Mucosa of descending colon (tissue), 3 donors: ENCODE data around the gene HNRNPLL. TPM values are rescaled to one million over a fixed set of nuclear protein-coding genes. Genes with fewer than 3 reads are reported as not detected.
"Not testable (repeated sequence)": the region's sequence is repeated elsewhere in the genome, so short reads cannot be mapped to it uniquely, and the experiment has no call there.

ENCODE experiments used
- ATAC-seq: fragments of 200-7000 bp; cut with Tn5 transposase; one replicate; pipeline ENCODE4 v1.9.1; 2020; ENCODE audit warnings: mild to moderate bottlenecking, moderate library complexity
- DNase-seq, 3 donors: peaks; one replicate each; pipeline ENCODE4 v3.0.0-alpha.2; 2020
- H3K36me3 ChIP-seq: fragments of 200-600 bp; one replicate; pipeline ENCODE4 v1.8.0; 2021; ENCODE audit warnings: low read depth, mild to moderate bottlenecking
- H3K4me1 ChIP-seq: fragments of 200-600 bp; one replicate; pipeline ENCODE4 v1.8.0; 2021; ENCODE audit warnings: low read depth, mild to moderate bottlenecking
- H3K4me3 ChIP-seq: fragments of 200-600 bp; one replicate; pipeline ENCODE4 v1.8.0; 2021; ENCODE audit warnings: mild to moderate bottlenecking
- H3K9me3 ChIP-seq: fragments of 200-600 bp; one replicate; pipeline ENCODE4 v1.8.0; 2021; ENCODE audit warnings: mild to moderate bottlenecking
- CTCF ChIP-seq: fragments of 200-600 bp; IDR thresholded peaks from one replicate; pipeline ENCODE4 v1.8.0; 2022; ENCODE audit warnings: antibody characterized with exemption, mild to moderate bottlenecking
- intact Hi-C, 2 donors: fragments of 100-400 bp; cut with DNase I in 1 of 2; cut with micrococcal nuclease in 1 of 2; formaldehyde crosslinking; loops; one replicate each; pipeline versions ENCODE4 v1.11.0 to v1.11.1; 2022; cut with DNase I, micrococcal nuclease
- total RNA-seq, 3 donors: library from RNA; stranded (reverse); fragmentation: NEBNext Ultra II Directional in 2 of 3; extraction: Animal tissue kit (Norgen Biotek cat#: 25700) in 2 of 3; gene quantifications; one replicate each; pipeline versions ENCODE4 v1.2.1 to v1.2.4, GENCODE V29; 2021 to 2023
- donor health status: DM: no; HTN: no; CAD: no; lungs with moderate emphysema.
- donor health status: DM: no; HTN: no; CAD: no.
- donor health status: DM: no; HTN: yes; CAD: no.

HNRNPLL gene
- total RNA-seq, 3 donors from 2014 or later: 45.5 to 68.2 (median 49.6) TPM

- Histone ChIP-seq H3K4me1 (no peaks in the 10 kb centered on the region), H3K36me3 (no peaks in the 10 kb centered on the region), H3K9me3 (no peaks in the 10 kb centered on the region), H3K4me3 (no peak overlapping the region)
- DNase-seq: no peak
- no peak for TF ChIP-seq CTCF
- intact Hi-C loops: no loop called here
- no peak for ATAC-seq
These were observed 11.1 kb upstream of the HNRNPLL start for GRCh38 chr2:38613849-38614213.

GRCh38 chr2:38613126-38613848 lies 10.6 kb upstream of the HNRNPLL start:
- Histone ChIP-seq H3K36me3 (no peaks in the 10 kb centered on the region), H3K9me3 (no peaks in the 10 kb centered on the region), H3K4me1 (no peaks in the 10 kb centered on the region), H3K4me3 (no peak overlapping the region)
- TF ChIP-seq CTCF: no peak
- intact Hi-C loops: no loop called here
- no peak for DNase-seq
- ATAC-seq: peak; percentile 38

- Histone ChIP-seq H3K36me3 (no peaks in the 10 kb centered on the region), H3K4me1 (no peaks in the 10 kb centered on the region), H3K9me3 (no peaks in the 10 kb centered on the region), H3K4me3 (no peak overlapping the region)
- peak; percentile 50 for ATAC-seq
- no peak for DNase-seq
- intact Hi-C loops: no loop called here
- no peak for TF ChIP-seq CTCF
These were observed 8.4 kb upstream of the HNRNPLL start for GRCh38 chr2:38610851-38611801.

GRCh38 chr2:38609246-38609645 lies 6.5 kb upstream of the HNRNPLL start:
- DNase-seq, H3K4me1 ChIP-seq, H3K9me3 ChIP-seq, H3K36me3 ChIP-seq, ATAC-seq, H3K4me3 ChIP-seq, intact Hi-C loops: not testable (repeated sequence)

GRCh38 chr2:38608755-38609154 lies 6.0 kb upstream of the HNRNPLL start:
- no peaks in the 10 kb centered on the region for H3K36me3 ChIP-seq
- ATAC-seq (no peak), DNase-seq (no peak)
- H3K9me3 ChIP-seq: no peaks in the 10 kb centered on the region
- no peak overlapping the region for H3K4me3 ChIP-seq
- intact Hi-C loops: no loop called here
- no peaks in the 10 kb centered on the region for H3K4me1 ChIP-seq
- TF ChIP-seq CTCF: no peak

- ATAC-seq (no peak), DNase-seq (no peak)
- TF ChIP-seq CTCF: no peak
- H3K9me3 ChIP-seq: no peaks in the 10 kb centered on the region
- intact Hi-C loops: no loop called here
- no peak overlapping the region for H3K4me3 ChIP-seq
- H3K4me1 ChIP-seq: no peaks in the 10 kb centered on the region
- H3K36me3 ChIP-seq: peaks cover 4% of the 10 kb centered on the region
These were observed 2.6 kb upstream of the HNRNPLL start for GRCh38 chr2:38605298-38605830.
